ENCODE results near the gene VWA5B2.

VWA5B2 gene

DNA sequence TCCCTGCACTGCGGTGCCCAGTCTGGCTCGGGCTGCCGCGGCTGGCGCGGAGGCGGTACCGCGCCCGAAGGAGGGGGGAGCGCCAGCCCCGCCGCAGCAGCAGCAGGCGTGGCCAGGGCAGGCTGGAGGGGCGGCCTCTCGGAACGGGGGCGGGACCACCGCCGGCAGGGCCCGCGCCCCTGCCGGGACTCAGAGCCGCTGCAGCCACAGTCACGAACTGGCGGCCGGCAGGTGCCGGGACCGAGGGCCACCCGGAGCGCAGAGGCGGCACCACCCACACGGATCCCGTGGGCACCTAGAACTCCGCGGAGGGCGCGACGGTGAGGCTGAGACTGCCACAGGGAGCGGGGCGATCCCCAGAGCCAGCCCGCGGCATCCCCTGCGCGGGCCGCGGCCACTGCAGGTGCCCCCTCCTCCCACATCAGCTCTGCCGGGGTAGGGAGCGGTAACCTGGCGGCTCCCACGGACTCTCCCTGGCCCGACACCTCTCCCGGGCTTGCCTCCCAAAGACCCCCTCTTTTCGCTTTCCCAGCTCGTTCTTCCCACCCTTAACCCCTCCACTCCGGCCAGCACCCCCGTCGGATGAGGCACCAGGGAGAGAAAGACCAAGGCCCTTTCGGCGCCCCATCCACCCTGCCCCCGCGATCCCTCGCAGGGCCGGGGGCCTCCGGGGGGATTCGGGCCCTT lies at the start of gene VWA5B2:
Gene VWA5B2, plus strand, starts transcription at position 192 of the 687 bp plus-strand sequence. CDS start 944 bp downstream, outside the sequence.
- no peak for DNase-seq (ENCODE audit: low read depth)

DNA sequence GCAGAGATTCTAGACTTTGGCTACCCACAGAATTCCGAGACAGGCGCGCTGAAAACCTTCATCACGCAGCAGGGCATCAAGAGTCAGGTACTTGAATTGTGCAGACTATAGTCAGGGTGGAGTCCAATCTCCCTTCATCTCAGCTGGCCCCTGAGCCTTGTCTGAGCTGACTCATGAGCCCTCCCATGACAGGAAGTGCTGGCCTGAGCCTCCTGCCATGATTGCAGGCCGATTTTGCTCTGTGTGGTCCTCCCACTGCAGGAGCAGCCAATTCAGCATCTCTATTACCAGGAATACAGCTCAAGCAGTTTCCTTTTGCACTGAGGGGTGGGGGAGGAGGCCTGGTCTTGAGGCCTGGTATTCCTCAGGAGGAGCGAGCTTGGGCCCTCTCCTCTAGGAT lies 49.2 kb upstream of the VWA5B2 start:
- no peak for DNase-seq (ENCODE audit: low read depth)

DNA sequence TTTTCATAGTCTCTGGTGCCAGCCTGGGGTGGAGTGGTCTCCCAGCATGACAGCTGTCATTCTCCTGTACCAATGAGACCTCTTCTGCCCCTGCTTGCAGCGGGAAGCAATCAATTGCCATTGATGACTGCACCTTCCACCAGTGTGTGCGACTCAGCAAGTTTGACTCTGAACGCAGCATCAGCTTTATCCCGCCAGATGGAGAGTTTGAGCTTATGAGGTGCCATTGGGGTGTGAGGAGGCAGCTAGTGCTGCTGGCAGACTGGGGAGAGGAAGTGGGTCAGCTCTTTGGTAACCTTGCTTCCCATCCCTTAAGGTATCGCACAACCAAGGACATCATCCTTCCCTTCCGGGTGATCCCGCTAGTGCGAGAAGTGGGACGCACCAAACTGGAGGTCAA lies 47.8 kb upstream of the VWA5B2 start:
- no peak for DNase-seq (ENCODE audit: low read depth)

DNA sequence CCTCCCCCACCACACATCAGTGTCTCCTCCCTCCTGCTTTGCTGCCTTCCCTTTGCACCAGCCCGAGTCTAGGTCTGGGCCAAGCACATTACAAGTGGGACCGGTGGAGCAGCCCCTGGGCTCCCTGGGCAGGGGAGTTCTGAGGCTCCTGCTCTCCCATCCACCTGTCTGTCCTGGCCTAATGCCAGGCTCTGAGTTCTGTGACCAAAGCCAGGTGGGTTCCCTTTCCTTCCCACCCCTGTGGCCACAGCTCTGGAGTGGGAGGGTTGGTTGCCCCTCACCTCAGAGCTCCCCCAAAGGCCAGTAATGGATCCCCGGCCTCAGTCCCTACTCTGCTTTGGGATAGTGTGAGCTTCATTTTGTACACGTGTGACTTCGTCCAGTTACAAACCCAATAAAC lies 45.7 kb upstream of the VWA5B2 start:
- no peak for DNase-seq (ENCODE audit: low read depth)

DNA sequence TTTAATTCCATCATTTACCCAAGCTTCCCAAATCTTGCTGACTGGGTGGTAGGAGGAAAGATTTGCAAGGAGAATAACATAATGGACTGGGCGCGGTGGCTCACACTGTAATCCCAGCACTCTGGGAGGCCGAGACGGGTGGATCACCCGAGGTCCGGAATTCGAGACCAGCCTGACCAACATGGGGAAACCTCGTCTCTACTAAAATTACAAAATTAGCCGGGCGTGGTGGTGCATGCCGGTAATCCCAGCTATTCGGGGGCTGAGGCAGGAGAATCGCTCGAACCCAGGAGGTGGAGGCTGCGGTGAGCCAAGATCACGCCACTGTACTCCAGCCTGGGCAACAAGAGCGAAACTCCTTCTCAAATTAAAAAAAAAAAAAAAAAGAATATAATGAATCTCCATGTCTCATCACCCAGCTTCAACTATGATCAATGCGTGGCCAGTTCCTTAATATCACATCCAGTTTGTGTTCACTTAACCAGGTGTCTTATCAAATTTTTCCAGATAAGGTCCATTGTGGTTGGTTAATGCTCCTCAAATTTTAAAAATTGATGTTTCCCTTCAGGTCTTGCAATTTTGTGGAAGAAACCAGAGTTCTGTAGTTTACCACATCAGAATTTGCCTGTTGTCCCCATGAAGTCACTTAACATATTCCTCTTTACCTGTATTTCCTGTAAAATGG lies 44.7 kb upstream of the VWA5B2 start:
- DNase-seq (ENCODE audit: low read depth): no peak

DNA sequence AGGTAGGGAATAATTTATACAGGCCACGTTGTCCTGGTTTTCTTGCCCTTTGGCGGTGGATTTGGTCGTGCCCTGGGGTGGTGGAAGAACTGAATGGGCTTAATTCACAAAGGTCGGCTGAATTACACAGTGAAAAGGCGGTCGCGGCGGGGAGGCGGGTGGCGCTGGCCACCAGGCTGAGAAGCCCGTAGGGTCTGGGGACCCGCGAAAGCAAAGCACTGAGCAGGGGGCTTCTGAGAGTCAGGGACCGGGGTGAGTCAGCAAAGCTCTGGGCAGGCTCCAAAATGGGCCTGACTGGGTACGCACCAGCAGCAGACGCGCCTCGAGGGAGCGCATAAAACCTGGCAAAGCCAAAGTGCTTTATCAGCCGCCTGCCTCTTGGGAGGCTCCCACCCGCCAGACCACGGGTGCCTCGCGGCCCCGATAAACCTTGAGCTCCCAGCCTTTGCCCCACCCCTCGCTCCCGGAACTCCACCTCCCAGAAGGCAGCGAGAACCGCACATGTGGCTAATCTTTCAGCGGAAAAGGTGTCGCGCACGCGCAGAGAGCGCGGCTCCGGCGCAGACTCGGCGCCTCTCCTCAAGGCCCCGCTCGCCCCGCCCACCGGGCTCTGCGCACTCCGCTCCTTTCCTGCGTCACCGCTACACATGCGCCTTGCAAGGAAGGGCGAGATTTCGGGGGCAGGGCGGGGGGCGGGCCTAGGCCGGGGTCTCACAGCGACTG lies 43.8 kb upstream of the VWA5B2 start:
- DNase-seq (ENCODE audit: low read depth): peak; percentile 96

DNA sequence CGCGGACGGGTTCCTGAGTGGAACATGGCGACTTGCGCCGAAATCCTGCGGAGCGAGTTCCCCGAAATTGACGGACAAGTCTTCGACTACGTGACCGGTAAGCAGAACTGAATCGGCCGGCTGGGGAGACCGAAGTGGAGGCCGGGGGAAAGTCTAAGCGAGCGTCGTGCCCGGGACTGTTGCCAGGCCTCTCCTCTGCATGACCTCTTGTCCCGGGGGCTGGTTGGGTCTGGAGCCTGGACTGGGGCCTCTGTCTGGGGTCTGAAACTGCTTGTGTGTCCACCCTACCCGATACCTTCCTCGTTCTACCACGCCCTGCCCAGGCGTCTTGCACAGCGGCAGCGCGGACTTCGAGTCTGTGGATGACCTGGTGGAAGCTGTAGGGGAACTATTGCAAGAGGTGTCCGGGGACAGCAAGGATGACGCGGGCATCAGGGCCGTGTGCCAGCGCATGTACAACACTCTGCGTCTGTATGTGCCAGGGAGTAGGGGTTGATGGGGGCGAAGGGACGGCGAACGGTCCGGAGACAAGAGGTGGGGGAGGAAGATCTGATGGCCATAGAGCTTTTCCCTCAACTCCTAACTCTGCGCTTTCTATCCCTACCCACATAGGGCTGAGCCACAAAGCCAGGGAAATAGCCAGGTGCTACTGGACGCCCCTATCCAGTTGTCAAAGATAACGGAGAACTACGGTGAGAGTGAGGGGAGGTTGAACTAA lies 43.0 kb upstream of the VWA5B2 start, which contains the start of gene ABCF3:
Gene ABCF3, plus strand, starts transcription at position 16 of the 718 bp plus-strand sequence. Its CDS starts 9 bp downstream, at position 25.
- no peak for DNase-seq (ENCODE audit: low read depth)

DNA sequence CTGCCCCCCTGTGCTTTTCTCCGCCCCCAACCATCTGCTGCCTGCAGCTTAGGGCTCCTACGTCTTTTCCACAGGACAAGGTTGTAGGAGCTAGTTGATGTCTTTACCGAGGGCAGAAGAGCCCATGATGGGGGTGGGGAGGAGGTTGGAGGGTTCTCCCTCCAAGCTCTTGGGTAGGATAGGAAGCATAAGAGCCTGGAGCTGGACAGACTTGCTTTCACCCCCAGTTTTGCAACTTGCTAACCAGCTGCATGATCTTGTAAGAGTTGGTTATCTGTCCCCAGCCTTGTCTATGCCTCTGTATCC lies 42.5 kb upstream of the VWA5B2 start:
- no peak for DNase-seq (ENCODE audit: low read depth)

DNA sequence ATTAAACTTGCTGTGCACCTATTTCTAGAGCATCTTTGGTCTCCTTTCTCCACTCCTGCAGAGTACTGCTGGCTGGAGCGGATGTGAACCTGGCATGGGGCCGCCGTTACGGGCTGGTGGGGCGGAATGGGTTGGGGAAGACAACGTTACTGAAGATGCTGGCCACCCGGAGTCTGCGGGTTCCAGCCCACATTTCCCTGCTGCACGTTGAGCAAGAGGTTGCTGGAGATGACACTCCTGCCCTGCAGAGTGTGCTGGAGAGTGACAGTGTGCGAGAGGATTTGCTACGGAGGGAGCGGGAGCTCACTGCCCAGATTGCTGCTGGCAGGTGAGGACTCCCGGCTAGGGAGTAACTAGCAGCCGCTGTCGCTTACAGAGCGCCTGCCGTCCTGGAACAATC lies 41.3 kb upstream of the VWA5B2 start:
- no peak for DNase-seq (ENCODE audit: low read depth)

DNA sequence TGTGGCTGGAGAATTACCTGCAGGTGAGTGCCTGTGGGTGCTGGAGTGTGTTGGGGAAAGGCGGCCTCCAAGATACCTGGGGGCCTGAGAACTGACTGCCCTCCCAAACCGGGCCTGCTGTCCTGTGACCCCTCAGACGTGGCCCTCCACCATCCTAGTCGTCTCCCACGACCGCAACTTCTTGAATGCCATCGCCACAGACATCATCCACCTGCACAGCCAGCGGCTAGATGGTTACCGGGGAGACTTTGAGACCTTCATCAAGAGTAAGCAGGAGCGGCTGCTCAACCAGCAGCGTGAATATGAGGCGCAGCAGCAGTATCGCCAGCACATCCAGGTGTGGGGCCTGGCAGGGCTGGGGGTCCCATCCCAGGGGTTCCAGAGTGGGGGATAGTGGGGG lies 40.0 kb upstream of the VWA5B2 start:
- DNase-seq (ENCODE audit: low read depth): no peak

DNA sequence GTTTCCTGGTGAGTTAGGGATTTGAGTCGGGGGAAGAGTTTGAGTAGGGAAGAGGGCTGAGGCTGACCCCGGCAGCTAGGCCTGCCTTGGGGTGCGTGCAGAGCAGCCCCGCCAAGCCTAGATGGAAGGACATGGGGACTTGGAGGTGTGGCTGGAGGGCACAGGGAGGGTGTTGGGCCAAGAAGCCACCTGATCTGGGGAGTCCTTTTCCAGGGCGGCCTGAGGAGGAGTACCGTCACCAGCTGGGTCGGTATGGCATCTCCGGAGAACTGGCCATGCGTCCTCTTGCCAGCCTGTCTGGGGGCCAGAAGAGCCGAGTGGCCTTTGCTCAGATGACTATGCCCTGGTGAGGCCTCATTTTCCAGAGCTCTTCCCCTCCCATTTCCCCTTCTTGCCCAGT lies 36.5 kb upstream of the VWA5B2 start:
- DNase-seq (ENCODE audit: low read depth): no peak

DNA sequence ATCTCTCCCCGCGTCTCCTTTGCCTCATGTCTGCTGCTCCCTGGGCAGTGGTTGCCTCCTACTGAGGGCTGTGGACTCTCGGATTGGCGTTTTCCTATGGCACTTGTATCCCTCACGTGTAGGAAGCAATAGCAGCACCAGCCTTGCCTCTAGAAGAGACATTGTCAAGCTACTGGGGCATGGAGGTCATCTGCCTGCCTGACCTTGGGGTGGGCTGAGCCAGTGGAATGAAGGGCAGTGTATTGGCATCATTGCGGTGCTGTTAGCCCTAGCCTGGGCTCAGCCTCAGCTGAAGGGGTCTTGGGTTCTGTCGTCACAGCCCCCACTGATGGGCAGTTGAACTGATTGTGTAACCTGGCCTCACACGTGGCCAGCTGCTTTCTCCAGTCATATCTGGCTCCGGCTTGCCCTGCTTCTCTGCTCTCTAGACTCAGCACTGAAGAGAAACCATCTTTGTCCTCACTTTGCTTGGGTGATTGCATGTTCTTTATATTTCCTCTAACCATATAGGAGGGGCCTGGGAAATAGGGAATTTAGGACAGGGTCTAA lies 35.3 kb upstream of the VWA5B2 start:
- no peak for DNase-seq (ENCODE audit: low read depth)

DNA sequence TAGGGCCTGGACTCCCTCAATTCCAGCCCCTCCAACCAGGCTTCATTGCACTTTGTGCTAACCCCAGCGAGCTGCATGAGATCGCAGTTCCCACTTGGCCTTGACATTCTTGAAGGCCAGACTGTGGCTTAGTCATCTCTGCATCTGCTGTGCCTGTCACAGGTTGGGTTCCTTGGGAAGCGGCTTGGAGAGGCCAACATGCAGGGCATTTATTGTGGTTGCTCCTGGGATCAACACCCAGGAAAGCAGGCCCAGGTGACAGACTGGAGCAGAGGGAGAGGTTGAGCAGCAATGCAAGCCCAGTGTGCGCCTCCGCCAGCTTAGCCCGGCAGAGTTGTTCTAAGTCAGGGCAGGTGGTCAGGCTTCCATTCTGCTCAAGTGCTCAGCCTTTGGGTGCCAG lies 32.8 kb upstream of the VWA5B2 start:
- DNase-seq (ENCODE audit: low read depth): no peak

DNA sequence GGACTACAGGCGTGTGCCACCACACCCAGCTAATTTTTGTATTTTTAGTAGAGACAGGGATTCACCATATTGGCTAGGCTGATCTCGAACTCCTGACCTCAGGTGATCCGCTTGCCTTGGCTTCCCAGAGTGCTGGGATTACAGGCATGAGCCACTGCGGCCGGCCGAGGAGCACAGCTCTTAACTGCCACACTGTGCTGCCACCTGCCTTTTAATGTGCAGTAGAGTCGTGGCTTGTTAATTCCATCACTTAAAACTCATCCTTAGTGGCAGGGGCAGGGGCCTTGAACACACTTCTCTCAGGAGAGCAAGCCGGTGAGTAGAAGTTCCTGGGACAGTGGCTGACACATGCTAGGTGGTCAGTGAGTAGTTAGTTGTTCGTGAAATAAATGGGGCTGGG lies 30.9 kb upstream of the VWA5B2 start:
- no peak for DNase-seq (ENCODE audit: low read depth)

DNA sequence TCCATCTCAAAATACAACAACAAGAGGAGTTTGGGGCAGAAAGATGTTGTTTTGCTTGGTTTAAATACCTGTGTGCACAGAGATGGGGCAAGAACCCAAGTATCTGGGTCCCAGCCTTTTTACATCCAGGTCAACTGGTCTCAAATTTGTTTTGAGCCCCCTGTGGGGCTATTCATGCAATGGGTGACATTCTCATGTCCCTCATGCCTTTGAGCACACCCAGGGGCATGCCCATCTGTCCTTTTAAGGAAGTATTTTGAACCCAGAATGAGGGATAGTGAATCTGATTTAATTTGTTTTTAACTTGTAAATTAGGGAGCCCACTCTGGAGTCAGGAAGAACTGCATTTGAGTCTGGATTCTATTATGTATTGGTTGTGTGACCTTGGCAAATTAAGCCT lies 28.6 kb upstream of the VWA5B2 start:
- no peak for DNase-seq (ENCODE audit: low read depth)

DNA sequence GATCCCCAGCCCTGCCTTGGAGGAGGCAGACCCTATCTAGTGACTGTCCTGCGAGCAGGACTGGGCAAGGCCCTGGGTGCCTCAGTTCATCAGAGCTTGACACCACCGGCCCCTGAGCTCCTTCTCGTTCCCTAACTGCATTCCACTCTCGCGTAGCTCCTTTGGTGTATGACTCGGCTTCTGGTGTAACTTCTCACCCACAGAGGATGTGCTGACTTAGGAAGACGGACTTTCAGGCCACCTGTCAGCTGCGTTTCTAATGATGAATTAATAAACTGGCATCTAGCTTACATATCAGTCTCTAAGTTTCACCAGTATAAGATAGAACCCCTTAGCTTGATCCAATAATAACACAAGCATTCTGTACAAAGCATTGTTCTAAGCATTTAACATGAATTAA lies 25.9 kb upstream of the VWA5B2 start:
- DNase-seq (ENCODE audit: low read depth): no peak

DNA sequence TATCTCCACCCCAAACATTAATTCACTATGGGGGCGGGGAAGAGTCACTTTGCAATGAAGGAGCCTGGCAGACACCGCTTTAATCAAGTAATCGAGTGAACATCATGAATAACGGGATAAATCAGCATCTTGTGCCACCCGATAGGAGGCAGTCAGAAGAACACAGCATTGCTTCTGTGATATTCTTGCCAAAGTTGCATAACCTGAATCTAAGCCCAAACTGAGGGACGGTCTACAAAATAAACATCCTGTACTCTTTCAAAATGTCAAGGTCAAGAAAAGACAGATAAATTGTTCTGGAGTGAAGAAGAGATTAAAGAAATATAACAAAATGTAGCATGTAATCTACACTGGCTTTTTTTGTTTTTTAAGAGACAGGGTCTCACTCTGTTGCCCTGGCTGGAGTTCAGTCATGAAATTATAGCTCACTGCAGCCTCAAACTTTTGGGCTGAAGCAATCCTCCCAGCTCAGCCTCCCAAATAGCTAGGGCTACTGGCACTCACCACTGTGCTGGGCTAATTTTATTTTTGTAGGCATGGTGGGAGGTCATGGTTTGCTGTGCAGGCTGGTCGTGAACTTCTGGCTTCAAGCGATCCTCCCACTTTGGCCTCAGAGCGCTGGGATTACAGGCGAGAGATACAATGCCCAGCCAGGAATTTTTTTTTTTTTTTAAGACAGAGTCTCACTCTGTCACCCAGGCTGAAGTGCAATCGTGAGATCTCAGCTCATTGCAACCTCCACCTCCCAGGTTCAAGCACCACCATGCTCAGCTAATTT lies 20.1 kb upstream of the VWA5B2 start:
- DNase-seq (ENCODE audit: low read depth): no peak

DNA sequence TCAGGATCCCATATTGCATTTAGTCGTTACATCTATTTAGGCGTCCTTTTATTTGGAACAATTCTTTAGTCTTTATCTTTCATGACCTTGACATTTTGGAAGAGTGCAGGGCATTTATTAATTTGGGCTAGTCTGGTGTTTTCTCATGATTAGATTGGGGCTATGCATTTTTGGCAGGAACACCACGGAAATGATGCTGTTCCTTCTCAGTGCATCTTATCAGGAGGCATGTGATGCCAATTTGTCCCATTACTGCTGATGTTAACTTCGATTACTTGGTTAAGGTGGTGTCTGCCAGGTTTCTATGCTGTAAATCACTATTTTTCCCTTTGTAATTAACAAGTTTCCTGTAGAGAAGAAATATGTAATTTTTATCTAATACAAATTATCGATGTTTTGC lies 18.1 kb upstream of the VWA5B2 start:
- DNase-seq (ENCODE audit: low read depth): no peak

DNA sequence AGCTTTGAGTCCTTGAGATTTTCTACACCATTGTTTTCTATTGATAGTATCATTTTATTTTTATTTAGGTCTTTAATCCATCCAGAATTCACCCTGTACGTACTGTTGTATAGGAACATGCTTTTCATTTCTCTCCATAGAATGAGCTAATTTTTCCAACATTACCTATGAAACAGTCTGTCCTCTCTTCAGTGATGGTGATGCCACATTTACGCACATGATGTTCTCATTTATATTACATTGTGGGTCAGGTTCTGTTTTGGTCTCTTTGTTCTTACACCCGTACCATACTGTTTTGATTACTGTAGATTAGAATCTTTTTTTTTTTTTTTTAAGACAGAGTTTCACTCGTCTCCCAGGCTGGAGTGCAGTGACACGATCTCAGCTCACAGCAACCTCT lies 17.7 kb upstream of the VWA5B2 start:
- DNase-seq (ENCODE audit: low read depth): no peak

DNA sequence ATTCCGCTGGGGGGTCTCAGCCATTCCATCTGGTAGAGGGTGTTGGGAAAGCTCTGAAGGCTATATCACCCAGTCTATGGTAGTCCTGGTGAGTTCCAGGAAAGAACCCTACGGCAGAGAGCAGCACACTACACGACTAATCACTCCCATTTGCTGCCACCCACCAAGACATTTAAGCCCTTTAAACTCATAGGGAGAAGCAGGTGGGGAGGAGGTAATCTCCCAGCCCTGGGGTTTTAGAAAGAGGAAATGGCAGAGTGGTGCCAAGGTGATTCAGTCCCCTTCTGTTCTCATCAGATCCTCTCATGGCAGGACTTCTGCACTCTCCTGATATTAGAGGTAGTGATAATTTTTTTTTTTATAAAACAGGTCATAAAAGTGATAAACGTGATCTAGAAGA lies 10.6 kb upstream of the VWA5B2 start:
- DNase-seq (ENCODE audit: low read depth): no peak

DNA sequence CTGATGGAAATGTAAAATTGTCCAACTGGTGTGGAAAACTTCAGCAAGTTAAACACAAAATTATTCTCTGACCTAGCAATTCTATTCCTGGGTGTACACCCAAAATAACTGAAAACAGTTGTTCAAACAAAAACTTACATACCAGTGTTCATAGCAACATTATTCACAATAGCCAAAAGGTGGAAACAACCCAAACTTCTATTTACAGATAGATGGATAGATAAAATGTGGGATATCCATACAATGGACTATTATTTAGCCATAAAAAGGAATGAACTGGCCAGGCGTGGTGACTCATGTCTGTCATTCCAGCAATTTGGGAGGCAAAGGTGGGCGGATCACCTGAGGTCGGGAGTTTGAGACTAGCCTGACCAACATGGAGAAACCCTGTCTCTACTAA lies 6.9 kb upstream of the VWA5B2 start:
- no peak for DNase-seq (ENCODE audit: low read depth)

DNA sequence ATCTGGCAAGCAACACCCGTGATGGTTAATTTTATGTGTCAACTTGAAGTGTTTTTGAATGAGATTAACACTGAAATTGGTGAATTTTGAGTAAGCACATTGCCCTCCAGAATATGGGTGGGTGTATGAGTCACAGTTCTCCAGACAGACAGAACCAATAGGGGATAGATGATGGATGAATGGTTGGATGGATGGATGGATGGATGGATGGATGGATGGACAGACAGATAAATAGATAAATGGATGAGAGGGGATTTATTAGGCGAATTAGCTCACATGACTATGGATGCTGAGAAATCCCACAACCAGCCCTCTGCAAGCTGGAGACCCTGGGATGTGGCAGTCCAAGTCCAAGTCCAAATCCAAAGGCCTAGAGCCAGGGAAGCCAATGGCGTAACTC lies 5.4 kb upstream of the VWA5B2 start:
- DNase-seq (ENCODE audit: low read depth): no peak

Data from HS-5 (cell line).